ENCODE data around the gene TMEM165. TPM values are rescaled to one million over a fixed set of nuclear protein-coding genes. Genes with fewer than 3 reads are reported as not detected.

The TMEM165 gene
- total RNA-seq, 4 donors from 2014 or later, result 167 to 286 (median 236) TPM

DNA sequence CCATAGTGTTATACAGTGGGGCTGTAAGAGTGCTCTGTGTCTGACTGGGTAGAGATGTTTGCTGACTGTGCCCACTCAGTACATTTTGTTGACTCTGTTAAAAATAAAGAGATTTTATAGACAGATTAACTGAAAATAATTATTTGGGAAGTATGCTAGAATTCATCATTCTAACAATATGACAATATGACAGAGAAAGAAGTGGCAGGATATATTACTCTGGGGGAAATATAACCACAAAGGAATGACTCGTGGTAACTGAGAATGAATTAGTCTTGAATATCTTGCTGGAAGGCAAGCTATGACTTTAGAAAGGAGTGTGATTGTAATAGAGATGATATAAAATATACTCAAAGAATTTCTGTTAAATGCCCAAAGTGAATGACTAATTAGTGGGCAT is 46.8 kb downstream of the TMEM165 start:
- no peak overlapping the region for H3K4me3 ChIP-seq
- no peaks in the 10 kb centered on the region for H3K4me1 ChIP-seq
- DNase-seq (ENCODE audit: low spot score in 2 of 2), result no peak
- no peak overlapping the region for H3K27ac ChIP-seq
- WGBS, 2 donors, result 68 to 75% methylated on average over 1 of the region's 1 CpG
- no peaks in the 10 kb centered on the region for H3K27me3 ChIP-seq
- no peaks in the 10 kb centered on the region for H3K9me3 ChIP-seq
- peaks cover 0 to 57% (median 0%) of the 10 kb centered on the region in 3 donors for H3K36me3 ChIP-seq
- TF ChIP-seq, protein P1, sequence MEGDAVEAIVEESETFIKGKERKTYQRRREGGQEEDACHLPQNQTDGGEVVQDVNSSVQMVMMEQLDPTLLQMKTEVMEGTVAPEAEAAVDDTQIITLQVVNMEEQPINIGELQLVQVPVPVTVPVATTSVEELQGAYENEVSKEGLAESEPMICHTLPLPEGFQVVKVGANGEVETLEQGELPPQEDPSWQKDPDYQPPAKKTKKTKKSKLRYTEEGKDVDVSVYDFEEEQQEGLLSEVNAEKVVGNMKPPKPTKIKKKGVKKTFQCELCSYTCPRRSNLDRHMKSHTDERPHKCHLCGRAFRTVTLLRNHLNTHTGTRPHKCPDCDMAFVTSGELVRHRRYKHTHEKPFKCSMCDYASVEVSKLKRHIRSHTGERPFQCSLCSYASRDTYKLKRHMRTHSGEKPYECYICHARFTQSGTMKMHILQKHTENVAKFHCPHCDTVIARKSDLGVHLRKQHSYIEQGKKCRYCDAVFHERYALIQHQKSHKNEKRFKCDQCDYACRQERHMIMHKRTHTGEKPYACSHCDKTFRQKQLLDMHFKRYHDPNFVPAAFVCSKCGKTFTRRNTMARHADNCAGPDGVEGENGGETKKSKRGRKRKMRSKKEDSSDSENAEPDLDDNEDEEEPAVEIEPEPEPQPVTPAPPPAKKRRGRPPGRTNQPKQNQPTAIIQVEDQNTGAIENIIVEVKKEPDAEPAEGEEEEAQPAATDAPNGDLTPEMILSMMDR (IDR thresholded peaks at IDR 0.05), result no peak
- TF ChIP-seq EP300 (IDR thresholded peaks at IDR 0.05), result no peak
- TF ChIP-seq POLR2A (IDR thresholded peaks at IDR 0.05), result no peak

DNA sequence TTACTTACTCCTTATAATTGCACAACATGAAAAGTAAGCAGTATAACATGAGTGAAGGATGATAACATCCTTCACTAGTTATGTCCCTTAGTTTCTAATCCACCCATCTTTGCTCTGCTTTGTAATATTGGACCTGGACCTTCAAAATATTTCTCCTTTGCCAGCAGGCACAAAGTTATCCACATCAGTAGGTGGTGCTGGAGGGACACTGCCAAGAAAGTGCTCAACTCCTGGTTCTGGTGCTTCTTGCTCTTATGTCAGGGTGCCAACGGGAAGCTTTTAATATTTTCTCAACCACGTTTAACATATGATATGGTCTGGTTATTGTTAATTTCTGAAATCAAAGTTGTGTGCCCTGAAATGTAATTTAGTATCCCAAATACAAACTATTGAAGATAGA is 49.1 kb downstream of the TMEM165 start:
- 33% methylated on average over 1 of the region's 2 CpGs; no CpG with 5 or more reads in 1 of the 2 donors for WGBS, 2 donors
- H3K9me3 ChIP-seq, result no peaks in the 10 kb centered on the region
- H3K27me3 ChIP-seq, result no peaks in the 10 kb centered on the region
- TF ChIP-seq EP300 (IDR thresholded peaks at IDR 0.05) (no peak), POLR2A (IDR thresholded peaks at IDR 0.05) (no peak)
- TF ChIP-seq, protein P1 (IDR thresholded peaks at IDR 0.05), result no peak
- DNase-seq (ENCODE audit: low spot score in 2 of 2), result no peak
- peaks cover 0 to 4% (median 0%) of the 10 kb centered on the region in 4 donors for H3K4me1 ChIP-seq
- peaks cover 0 to 60% (median 0%) of the 10 kb centered on the region in 3 donors for H3K36me3 ChIP-seq
- H3K27ac ChIP-seq, result no peak overlapping the region
- no peak overlapping the region for H3K4me3 ChIP-seq

DNA sequence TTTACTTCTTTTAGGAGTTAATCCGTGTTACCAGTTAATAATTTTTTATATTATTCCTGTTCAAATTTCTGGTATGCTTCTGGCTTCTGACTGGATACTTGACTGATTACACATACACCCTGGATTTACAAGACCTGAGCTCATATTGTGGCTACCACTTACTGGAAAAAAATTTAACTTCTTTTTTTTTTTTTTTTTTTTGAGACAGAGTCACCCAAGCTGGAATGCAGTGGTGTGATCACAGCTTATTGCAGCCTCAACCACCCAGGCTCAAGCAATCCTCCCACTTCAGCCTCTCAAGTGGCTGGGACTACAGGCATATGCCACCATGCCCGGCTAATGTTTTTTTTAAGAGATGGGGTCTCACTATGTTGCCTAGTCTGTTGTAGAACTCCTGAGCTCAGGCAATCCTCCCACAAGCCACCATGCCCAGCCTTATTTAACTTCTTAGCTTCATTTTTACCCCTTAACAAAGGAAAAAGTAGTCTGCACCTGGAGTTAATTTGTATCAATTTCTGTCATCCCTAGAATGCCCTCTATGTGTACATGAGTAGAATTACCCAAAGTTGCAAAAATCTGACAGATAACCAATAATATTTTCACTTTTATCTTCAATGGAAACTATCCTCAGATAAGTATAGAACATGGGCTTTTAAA is 50.3 kb downstream of the TMEM165 start:
- H3K27ac ChIP-seq, result no peak overlapping the region
- H3K9me3 ChIP-seq, result no peaks in the 10 kb centered on the region
- peaks cover 0 to 4% (median 0%) of the 10 kb centered on the region in 4 donors for H3K4me1 ChIP-seq
- H3K4me3 ChIP-seq, result no peak overlapping the region
- TF ChIP-seq POLR2A (IDR thresholded peaks at IDR 0.05) (no peak), EP300 (IDR thresholded peaks at IDR 0.05) (no peak)
- TF ChIP-seq, protein P1 (IDR thresholded peaks at IDR 0.05), result no peak
- H3K27me3 ChIP-seq, result no peaks in the 10 kb centered on the region
- WGBS, 2 donors, result 92 to 100% methylated on average over 2 of the region's 2 CpGs
- DNase-seq (ENCODE audit: low spot score in 2 of 2), result no peak
- peaks cover 0 to 66% (median 0%) of the 10 kb centered on the region in 3 donors for H3K36me3 ChIP-seq

DNA sequence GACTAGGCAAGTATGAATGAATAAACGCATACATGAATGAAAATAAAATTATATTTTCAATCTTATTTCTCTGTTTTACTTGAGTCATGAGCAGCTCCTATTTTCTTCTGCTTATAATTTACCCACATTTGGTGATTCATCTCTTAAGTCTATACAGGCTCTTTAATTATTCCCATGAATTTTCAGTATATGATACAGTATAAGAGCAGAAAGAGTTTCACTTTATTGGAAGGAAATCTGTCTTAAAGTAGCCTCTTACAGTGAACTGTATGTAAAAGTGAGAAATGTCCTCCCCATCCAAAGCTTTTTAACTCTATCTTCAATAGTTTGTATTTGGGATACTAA is 50.8 kb downstream of the TMEM165 start:
- 86 to 97% methylated on average over 1 of the region's 1 CpG for WGBS, 2 donors
- peaks cover 0 to 66% (median 0%) of the 10 kb centered on the region in 3 donors for H3K36me3 ChIP-seq

DNA sequence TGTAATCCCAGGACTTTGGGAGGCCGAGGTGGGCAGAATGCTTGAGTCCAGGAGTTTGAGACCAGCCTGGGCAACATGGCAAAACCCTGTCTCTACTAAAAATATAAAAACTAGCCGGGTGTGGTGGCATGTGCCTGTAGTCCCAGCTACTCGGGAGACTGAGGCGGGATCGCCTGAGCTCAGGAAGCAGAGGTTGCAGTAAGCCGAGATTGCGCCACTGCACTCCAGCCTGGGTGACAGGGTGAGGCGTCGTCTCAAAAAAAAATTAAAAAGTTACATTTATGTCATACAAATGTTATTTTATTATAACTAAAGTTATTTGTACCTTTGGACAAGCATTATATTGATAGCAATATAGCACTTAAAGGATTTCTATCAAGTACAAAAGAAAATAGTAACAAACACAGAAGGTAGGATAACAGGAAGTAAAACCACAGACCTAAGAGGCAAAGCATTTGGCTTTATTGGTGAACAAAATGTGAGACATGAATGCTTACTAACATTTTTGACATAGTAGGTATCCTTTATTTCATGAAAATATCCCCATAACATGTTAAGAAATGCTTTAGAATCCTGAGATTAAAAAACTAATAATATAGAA is 51.5 kb downstream of the TMEM165 start:
- Histone ChIP-seq H3K27me3 (no peaks in the 10 kb centered on the region), H3K4me1 (peaks cover 0 to 4% (median 0%) of the 10 kb centered on the region in 4 donors), H3K4me3 (no peak overlapping the region), H3K27ac (no peak overlapping the region), H3K36me3 (peaks cover 0 to 65% (median 0%) of the 10 kb centered on the region in 3 donors), H3K9me3 (no peaks in the 10 kb centered on the region)
- TF ChIP-seq EP300 (IDR thresholded peaks at IDR 0.05) (no peak), POLR2A (IDR thresholded peaks at IDR 0.05) (no peak)
- TF ChIP-seq, protein P1 (IDR thresholded peaks at IDR 0.05), result no peak
- 85 to 89% methylated on average over 9 of the region's 9 CpGs for WGBS, 2 donors
- no peak for DNase-seq (ENCODE audit: low spot score in 2 of 2)

More for the DNA sequence above, 50.8 kb downstream of the TMEM165 start:
- Histone ChIP-seq H3K27ac (no peak overlapping the region), H3K4me3 (no peak overlapping the region), H3K4me1 (peaks cover 0 to 4% (median 0%) of the 10 kb centered on the region in 4 donors), H3K9me3 (no peaks in the 10 kb centered on the region), H3K27me3 (no peaks in the 10 kb centered on the region)
- DNase-seq (ENCODE audit: low spot score in 2 of 2), result no peak
- no peak for TF ChIP-seq EP300 (IDR thresholded peaks at IDR 0.05)
- TF ChIP-seq POLR2A (IDR thresholded peaks at IDR 0.05), result no peak
- TF ChIP-seq, protein P1 (IDR thresholded peaks at IDR 0.05), result no peak

All from tibial nerve (tissue), 4 donors.